Subcutaneous adipose tissue (tissue), 4 donors: ENCODE data around the gene CCSER1. TPM values are rescaled to one million over a fixed set of nuclear protein-coding genes. Genes with fewer than 3 reads are reported as not detected.

ENCODE experiments used
- CTCF ChIP-seq: fragments of 450-650 bp; IDR thresholded peaks from one replicate; pipeline ENCODE4 v1.5.1; 2016; ENCODE audit warnings: low read depth, mild to moderate bottlenecking, control low read depth, antibody characterized with exemption, moderate library complexity
- total RNA-seq, 4 donors: library from RNA; depleted of rRNA; stranded (reverse); fragments of >200 nt; gene quantifications; one replicate each; pipeline ENCODE4 v1.1.0, GENCODE V29; 2016

Gene CCSER1
- total RNA-seq, 4 donors from 2014 or later = 8.0 to 18.1 (median 16.0) TPM

- no peak for TF ChIP-seq CTCF
Measured at GRCh38 chr4:90792696-90793095, 665.5 kb downstream of the CCSER1 start.

GRCh38 chr4:90798948-90799347 is 671.8 kb downstream of the CCSER1 start:
- no peak for TF ChIP-seq CTCF

GRCh38 chr4:90799895-90800294 is 672.7 kb downstream of the CCSER1 start:
- no peak for TF ChIP-seq CTCF

DNA sequence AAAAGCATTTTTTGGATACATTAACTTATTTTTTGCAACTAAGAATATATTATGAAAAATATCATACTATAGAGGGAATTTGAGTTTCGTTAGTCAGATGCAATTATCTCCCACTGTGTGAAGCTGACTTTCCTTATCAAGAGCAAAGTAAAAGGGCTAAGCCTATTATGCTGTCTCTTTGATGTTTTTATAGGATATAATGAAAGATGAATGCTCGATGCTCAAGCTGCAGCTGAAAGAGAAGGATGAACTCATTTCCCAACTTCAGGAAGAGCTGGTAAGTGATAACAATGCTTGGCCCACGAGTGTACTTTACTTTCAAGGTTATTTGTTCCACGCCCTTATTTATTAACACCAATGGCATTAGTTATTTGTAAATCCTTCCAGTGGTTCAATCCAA is 688.4 kb downstream of the CCSER1 start:
- TF ChIP-seq CTCF = no peak

DNA sequence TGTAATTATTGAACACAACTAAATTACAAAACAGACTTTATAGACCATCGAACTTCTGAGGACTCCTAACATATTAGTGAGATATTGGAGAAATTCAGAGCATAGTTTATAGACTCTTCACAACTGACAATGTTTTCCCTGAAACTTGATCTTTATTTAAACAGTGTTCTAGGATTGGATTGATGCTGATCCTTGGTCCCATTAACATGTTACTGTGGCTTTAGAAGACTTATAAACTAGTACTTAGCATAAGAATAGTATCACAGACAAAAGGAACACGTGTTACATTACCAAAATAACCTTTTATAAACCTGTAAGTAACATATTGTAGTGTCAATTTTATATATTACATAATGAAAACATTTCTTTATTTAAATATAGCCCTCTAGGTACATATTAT is 689.6 kb downstream of the CCSER1 start:
- TF ChIP-seq CTCF = no peak

GRCh38 chr4:90824266-90825150 is 697.3 kb downstream of the CCSER1 start:
- TF ChIP-seq CTCF = no peak

DNA sequence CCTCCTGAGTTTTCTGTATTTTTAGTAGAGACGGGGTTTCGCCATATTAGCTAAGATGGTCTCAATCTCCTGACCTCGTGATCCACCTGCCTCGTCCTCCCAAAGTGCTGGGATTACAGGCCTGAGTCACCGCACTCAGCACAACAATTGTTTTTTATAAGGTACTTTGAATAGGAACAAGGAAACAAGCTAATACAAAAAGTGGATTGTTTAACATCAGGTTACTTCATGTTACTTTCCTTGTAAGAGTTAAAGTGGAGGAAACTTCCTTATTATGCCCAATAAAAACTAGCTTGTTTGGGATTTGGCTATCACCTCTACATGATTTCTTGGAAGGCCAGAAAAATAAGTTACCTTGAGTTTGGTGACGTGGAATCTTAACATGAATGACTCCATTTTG is 698.7 kb downstream of the CCSER1 start:
- no peak for TF ChIP-seq CTCF
